Vagina (tissue), 2 donors: ENCODE measurements around the gene PCNX4. TPM values are rescaled to one million over a fixed set of nuclear protein-coding genes. Genes with fewer than 3 reads are reported as not detected.
A peak's percentile ranks its signal among the peaks of the same experiment; 100 is the strongest.

Experiments
- DNase-seq, 2 donors: peaks; one replicate each; pipeline ENCODE4 v3.0.0-alpha.2; 2017; ENCODE audit errors: extremely low spot score in 2 of 2
- H3K27ac ChIP-seq: fragments of 200-600 bp; sonication (generic); one replicate; pipeline ENCODE4 v1.5.1; 2019
- H3K27me3 ChIP-seq: fragments of 200-600 bp; sonication (generic); one replicate; pipeline ENCODE4 v1.5.1; 2019
- H3K36me3 ChIP-seq, 2 donors: fragments of 200-600 bp; sonication (generic); one replicate each; pipeline ENCODE4 v1.5.1; 2017 to 2019
- H3K4me1 ChIP-seq: fragments of 200-600 bp; sonication (generic); one replicate; pipeline ENCODE4 v1.5.1; 2019
- H3K4me3 ChIP-seq, 2 donors: fragments of 200-600 bp; sonication (generic); 1 replicate in 1 of 2; 2 replicates in 1 of 2; pipeline ENCODE4 v1.5.1; 2016 to 2019
- H3K9me3 ChIP-seq: fragments of 200-600 bp; sonication (generic); one replicate; pipeline ENCODE4 v1.5.1; 2019
- POLR2A ChIP-seq, 2 donors: fragments of 450-650 bp; IDR thresholded peaks; one replicate each; pipeline ENCODE4 v1.6.1; 2017; ENCODE audit warnings: antibody characterized with exemption in 2 of 2, mild to moderate bottlenecking in 2 of 2, moderate library complexity in 2 of 2
- POLR2AphosphoS5 ChIP-seq, 2 donors: sonication (generic); formaldehyde crosslinking; IDR thresholded peaks; one replicate each; pipeline ENCODE4 v1.9.0; 2017; ENCODE audit warnings: antibody characterized with exemption in 2 of 2, mild to moderate bottlenecking in 2 of 2, low read depth in 1 of 2; ENCODE audit not compliant: insufficient read depth in 1 of 2
- intact Hi-C: fragments of 100-400 bp; cut with DNase I; formaldehyde crosslinking; loops from one replicate; pipeline ENCODE4 v1.15.1; 2023
- total RNA-seq: library from RNA; depleted of rRNA; stranded (reverse); fragments of >200 nt; gene quantifications from one replicate; pipeline ENCODE4 v1.2.3, GENCODE V29; 2016
- TF ChIP-seq, protein P1 (sequence below), 3 experiments: fragments of 450-650 bp in 2 of 3; fragments of 200-600 bp in 1 of 3; sonication (generic) in 1 of 3; IDR thresholded peaks; one replicate each; pipeline ENCODE4 v1.5.1; 2017 to 2019; ENCODE audit warnings: antibody characterized with exemption in 3 of 3, mild to moderate bottlenecking in 2 of 3, moderate library complexity in 2 of 3

The PCNX4 gene
- total RNA-seq, 1 donor from 2014 or later = 51.6 TPM

DNA sequence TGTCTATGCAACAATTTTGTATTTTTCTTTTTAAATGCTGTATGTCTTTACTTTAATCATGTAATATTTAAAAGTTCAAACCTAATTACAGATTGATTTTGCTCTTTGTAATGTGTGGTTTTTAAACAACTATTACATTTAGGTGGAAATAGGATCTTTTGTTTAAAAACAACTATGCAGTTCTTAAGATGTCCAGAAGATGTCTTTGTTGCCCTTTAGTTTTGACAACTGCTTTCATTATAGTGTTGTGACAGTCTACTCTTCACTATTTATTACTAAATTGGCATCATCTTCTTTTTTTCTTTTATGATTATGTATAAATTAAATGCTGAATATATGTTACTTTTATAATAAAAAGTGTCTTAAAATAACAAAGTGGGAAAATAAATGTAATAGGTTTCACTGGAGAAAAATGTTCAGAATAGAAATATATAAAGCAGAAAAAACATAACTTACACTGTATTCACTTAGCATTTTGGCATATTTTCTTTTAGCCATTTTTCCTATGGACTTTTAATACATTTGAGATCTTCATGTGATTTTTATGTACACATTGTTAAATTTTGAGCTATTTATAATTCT lies 27.1 kb upstream of the PCNX4 start:
- no peak for DNase-seq
- no peak for TF ChIP-seq POLR2AphosphoS5 (IDR thresholded peaks at IDR 0.05; ENCODE audit: insufficient read depth in 1 of 2, low read depth in 1 of 2)
- no peak for TF ChIP-seq POLR2A (IDR thresholded peaks at IDR 0.05)
- TF ChIP-seq, protein P1, sequence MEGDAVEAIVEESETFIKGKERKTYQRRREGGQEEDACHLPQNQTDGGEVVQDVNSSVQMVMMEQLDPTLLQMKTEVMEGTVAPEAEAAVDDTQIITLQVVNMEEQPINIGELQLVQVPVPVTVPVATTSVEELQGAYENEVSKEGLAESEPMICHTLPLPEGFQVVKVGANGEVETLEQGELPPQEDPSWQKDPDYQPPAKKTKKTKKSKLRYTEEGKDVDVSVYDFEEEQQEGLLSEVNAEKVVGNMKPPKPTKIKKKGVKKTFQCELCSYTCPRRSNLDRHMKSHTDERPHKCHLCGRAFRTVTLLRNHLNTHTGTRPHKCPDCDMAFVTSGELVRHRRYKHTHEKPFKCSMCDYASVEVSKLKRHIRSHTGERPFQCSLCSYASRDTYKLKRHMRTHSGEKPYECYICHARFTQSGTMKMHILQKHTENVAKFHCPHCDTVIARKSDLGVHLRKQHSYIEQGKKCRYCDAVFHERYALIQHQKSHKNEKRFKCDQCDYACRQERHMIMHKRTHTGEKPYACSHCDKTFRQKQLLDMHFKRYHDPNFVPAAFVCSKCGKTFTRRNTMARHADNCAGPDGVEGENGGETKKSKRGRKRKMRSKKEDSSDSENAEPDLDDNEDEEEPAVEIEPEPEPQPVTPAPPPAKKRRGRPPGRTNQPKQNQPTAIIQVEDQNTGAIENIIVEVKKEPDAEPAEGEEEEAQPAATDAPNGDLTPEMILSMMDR (IDR thresholded peaks at IDR 0.05) = peak; percentile 31 to 58 (median 49)
- Histone ChIP-seq H3K4me3 (no peak overlapping the region), H3K9me3 (no peaks in the 10 kb centered on the region), H3K27ac (no peak overlapping the region), H3K36me3 (no peaks in the 10 kb centered on the region), H3K27me3 (no peaks in the 10 kb centered on the region), H3K4me1 (peaks cover 3% of the 10 kb centered on the region)
- intact Hi-C loops = loop anchor here (10.0 kb wide), 1 partner anchor 120 kb away; no protein-coding TSS in a partner anchor

DNA sequence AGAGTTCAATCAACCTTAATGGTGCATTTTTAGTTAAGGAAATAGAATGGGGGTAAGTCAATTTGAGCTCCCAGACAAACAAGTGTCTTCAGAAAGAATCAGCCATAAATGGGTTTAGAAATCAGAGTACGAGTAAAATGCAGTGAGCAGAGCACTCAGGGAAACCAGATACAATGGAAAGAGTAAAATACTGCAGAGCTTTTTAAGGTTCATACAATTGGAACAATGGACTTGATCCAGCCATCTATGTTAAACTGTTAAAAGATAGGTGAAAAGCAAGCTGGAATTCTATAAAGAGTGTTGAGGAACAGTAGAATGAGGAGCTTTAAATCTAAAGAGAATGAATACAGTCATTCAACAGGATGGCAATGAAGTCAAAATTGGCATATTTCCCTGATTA lies 23.8 kb upstream of the PCNX4 start:
- TF ChIP-seq, protein P1 (IDR thresholded peaks at IDR 0.05) = no peak
- no peak for TF ChIP-seq POLR2AphosphoS5 (IDR thresholded peaks at IDR 0.05; ENCODE audit: insufficient read depth in 1 of 2, low read depth in 1 of 2)
- no peak for TF ChIP-seq POLR2A (IDR thresholded peaks at IDR 0.05)
- H3K4me3 ChIP-seq = no peak overlapping the region
- no peaks in the 10 kb centered on the region for H3K4me1 ChIP-seq
- no peaks in the 10 kb centered on the region for H3K27me3 ChIP-seq
- H3K27ac ChIP-seq = no peak overlapping the region
- no peaks in the 10 kb centered on the region for H3K9me3 ChIP-seq
- no peaks in the 10 kb centered on the region for H3K36me3 ChIP-seq
- intact Hi-C loops = loop anchor here (10.0 kb wide), 1 partner anchor 117 kb away; no protein-coding TSS in a partner anchor
- DNase-seq = no peak

DNA sequence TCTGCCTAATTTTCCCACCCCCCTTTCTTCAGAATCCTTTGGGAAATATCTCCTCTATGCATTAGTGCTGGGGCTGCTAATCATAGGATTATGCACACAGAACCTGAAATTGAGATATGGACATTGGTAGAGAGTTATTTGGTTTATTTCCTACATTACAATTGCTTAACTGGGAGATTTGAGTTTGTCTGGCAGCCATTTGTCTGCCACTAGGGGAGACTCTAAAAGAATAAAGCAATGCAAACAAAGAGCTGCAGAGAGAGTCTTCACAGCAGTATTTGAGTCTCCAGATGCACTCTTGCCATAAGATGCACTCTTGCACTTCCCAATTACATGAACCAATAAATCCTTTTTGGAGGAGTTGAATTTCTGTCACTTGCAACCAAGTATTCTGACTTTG lies 12.0 kb upstream of the PCNX4 start:
- Histone ChIP-seq H3K27me3 (no peaks in the 10 kb centered on the region), H3K36me3 (no peaks in the 10 kb centered on the region), H3K9me3 (no peaks in the 10 kb centered on the region), H3K4me3 (no peak overlapping the region), H3K4me1 (no peaks in the 10 kb centered on the region), H3K27ac (no peak overlapping the region)
- TF ChIP-seq POLR2AphosphoS5 (IDR thresholded peaks at IDR 0.05; ENCODE audit: insufficient read depth in 1 of 2, low read depth in 1 of 2) (no peak), POLR2A (IDR thresholded peaks at IDR 0.05) (no peak)
- TF ChIP-seq, protein P1 (IDR thresholded peaks at IDR 0.05) = no peak
- intact Hi-C loops = no loop called here
- DNase-seq = no peak

DNA sequence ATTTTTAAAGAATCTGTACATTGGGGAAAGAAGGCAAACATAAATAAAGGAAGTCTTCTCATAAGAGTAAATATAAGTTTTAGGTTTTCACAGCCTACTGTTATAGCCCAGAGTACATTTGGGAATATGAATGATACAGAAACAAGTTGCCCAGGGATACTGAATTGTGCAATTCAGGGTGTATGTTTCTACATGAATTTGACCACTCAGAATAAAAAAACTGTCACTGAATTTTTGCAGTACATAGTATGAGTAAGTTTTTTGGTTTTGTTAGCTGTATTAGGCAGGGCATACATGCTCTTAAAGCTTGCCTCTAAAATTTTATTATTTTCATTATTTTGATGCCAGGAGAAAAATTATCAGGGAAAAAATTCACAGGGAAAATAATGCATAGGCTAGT lies 6.6 kb upstream of the PCNX4 start:
- TF ChIP-seq POLR2A (IDR thresholded peaks at IDR 0.05) (no peak), POLR2AphosphoS5 (IDR thresholded peaks at IDR 0.05; ENCODE audit: insufficient read depth in 1 of 2, low read depth in 1 of 2) (no peak)
- TF ChIP-seq, protein P1 (IDR thresholded peaks at IDR 0.05) = no peak
- H3K9me3 ChIP-seq = no peaks in the 10 kb centered on the region
- H3K4me1 ChIP-seq = no peaks in the 10 kb centered on the region
- no peaks in the 10 kb centered on the region for H3K36me3 ChIP-seq
- no peak overlapping the region for H3K27ac ChIP-seq
- no peaks in the 10 kb centered on the region for H3K27me3 ChIP-seq
- intact Hi-C loops = no loop called here
- DNase-seq = no peak
- no peak overlapping the region for H3K4me3 ChIP-seq

DNA sequence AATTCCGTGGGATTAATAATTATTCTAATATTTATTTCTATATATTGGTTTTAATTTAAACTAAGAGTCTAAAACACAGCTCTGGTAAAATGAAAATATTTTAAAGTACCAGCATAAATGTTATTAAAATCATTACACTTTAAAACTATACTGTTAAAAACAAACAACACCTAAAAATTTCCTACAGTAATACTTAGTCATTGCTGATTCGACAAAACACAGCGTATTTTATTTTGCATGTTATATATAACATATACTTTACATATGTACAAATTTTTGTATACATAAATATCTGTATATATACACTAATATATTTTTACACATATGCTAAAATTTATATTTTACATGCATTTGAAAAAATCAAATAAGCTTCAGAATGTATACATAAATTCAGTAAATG lies 6.0 kb upstream of the PCNX4 start:
- no peak for TF ChIP-seq POLR2A (IDR thresholded peaks at IDR 0.05)
- no peak for TF ChIP-seq POLR2AphosphoS5 (IDR thresholded peaks at IDR 0.05; ENCODE audit: insufficient read depth in 1 of 2, low read depth in 1 of 2)
- TF ChIP-seq, protein P1 (IDR thresholded peaks at IDR 0.05) = no peak
- intact Hi-C loops = no loop called here
- Histone ChIP-seq H3K27ac (no peak overlapping the region), H3K4me3 (no peak overlapping the region), H3K9me3 (no peaks in the 10 kb centered on the region), H3K4me1 (no peaks in the 10 kb centered on the region), H3K27me3 (no peaks in the 10 kb centered on the region), H3K36me3 (no peaks in the 10 kb centered on the region)
- no peak for DNase-seq
